B cell (primary cell): ENCODE measurements around the gene TOLLIP. TPM values are rescaled to one million over a fixed set of nuclear protein-coding genes. Genes with fewer than 3 reads are reported as not detected.

Source experiments
- ATAC-seq: fragments of 200-7000 bp; cut with Tn5 transposase; one replicate; pipeline ENCODE4 v1.10.0; 2021; ENCODE audit warnings: low read depth, mild to moderate bottlenecking, moderate number of reproducible peaks, moderate library complexity
- CTCF ChIA-PET: fragments of 350-600 bp; sonication (Branson Sonifier 250); formaldehyde crosslinking; loops from one replicate; lab custom pipeline; 2021; ENCODE audit warnings: antibody characterized with exemption, inconsistent platforms; lab: Charles Lee
- POLR2A ChIA-PET: fragments of 350-600 bp; sonication (Branson Sonifier 250); formaldehyde crosslinking; loops from one replicate; lab custom pipeline; 2021; ENCODE audit warnings: antibody characterized with exemption; lab: Charles Lee
- DNase-seq: peaks from one replicate; pipeline ENCODE4 v3.0.0; 2013
- H2AFZ ChIP-seq: 2 replicates; pipeline ENCODE4 v1.6.1; 2012; ENCODE audit warnings: mild to moderate bottlenecking, low read depth, low read length; ENCODE audit not compliant: insufficient read depth, poor library complexity, severe bottlenecking
- H3K27ac ChIP-seq, 2 donors: 1 replicate in 1 of 2; 2 replicates in 1 of 2; pipeline ENCODE4 v1.5.1; 2012 to 2013; ENCODE audit warnings: low read length in 2 of 2, mild to moderate bottlenecking in 2 of 2, moderate library complexity in 1 of 2
- H3K27me3 ChIP-seq, 4 experiments: fragments of 200-600 bp in 1 of 4; sonication (generic) in 1 of 4; replicated peaks in 1 of 4; 1 replicate in 2 of 4; 2 replicates in 2 of 4; pipeline versions ENCODE4 v1.6.1 to v1.7.0; 2013 to 2016; ENCODE audit warnings: low read length in 3 of 4, mild to moderate bottlenecking in 2 of 4, mixed read lengths in 1 of 4, moderate library complexity in 1 of 4; ENCODE audit not compliant: insufficient read depth in 4 of 4, control insufficient read depth in 3 of 4; ENCODE audit errors: control extremely low read depth in 1 of 4
- H3K36me3 ChIP-seq, 2 experiments: replicated peaks in 1 of 2; 1 replicate in 1 of 2; 2 replicates in 1 of 2; pipeline versions ENCODE4 v1.6.1 to v1.7.1; 2013; ENCODE audit warnings: low read length in 1 of 2; ENCODE audit not compliant: insufficient read depth in 2 of 2, control insufficient read depth in 1 of 2; ENCODE audit errors: control extremely low read depth in 1 of 2, extremely low read depth in 1 of 2
- H3K4me1 ChIP-seq, 2 donors: fragments of 200-600 bp in 1 of 2; sonication (generic) in 1 of 2; 1 replicate in 1 of 2; 2 replicates in 1 of 2; pipeline versions ENCODE4 v1.5.1 to v1.6.1; 2013 to 2017; ENCODE audit warnings: low read length in 2 of 2; ENCODE audit not compliant: control insufficient read depth in 2 of 2, insufficient read depth in 2 of 2
- H3K4me2 ChIP-seq: replicated peaks from 2 replicates; pipeline ENCODE3; 2012; ENCODE audit warnings: mild to moderate bottlenecking, low read depth, low read length; ENCODE audit not compliant: poor library complexity, severe bottlenecking
- H3K4me3 ChIP-seq, 5 experiments: fragments of 200-600 bp in 1 of 5; sonication (generic) in 1 of 5; 1 replicate in 3 of 5; 2 replicates in 2 of 5; pipeline versions ENCODE4 v1.5.1 to v1.7.0; 2011 to 2016; ENCODE audit warnings: low read length in 4 of 5, mild to moderate bottlenecking in 4 of 5, low read depth in 2 of 5, control low read depth in 1 of 5, moderate library complexity in 1 of 5; ENCODE audit not compliant: insufficient read depth in 1 of 5; ENCODE audit errors: control extremely low read depth in 1 of 5, extremely low read depth in 1 of 5
- H3K79me2 ChIP-seq: fragments of 200-600 bp; sonication (generic); one replicate; pipeline ENCODE4 v1.6.0; 2016; ENCODE audit warnings: low read length; ENCODE audit not compliant: control insufficient read depth, insufficient read depth
- H3K9ac ChIP-seq: fragments of 200-600 bp; sonication (generic); 2 replicates; pipeline ENCODE4 v1.6.1; 2017; ENCODE audit warnings: mild to moderate bottlenecking, low read length, moderate library complexity
- H3K9me3 ChIP-seq, 3 donors: one replicate each; pipeline versions ENCODE4 v1.6.1 to v1.7.1; 2013; ENCODE audit warnings: low read length in 2 of 3; ENCODE audit not compliant: control insufficient read depth in 2 of 3, insufficient read depth in 1 of 3; ENCODE audit errors: control extremely low read depth in 1 of 3
- H4K20me1 ChIP-seq: 2 replicates; pipeline ENCODE4 v1.6.0; 2012; ENCODE audit warnings: mild to moderate bottlenecking, low read length; ENCODE audit not compliant: insufficient read depth, control insufficient read depth, poor library complexity, severe bottlenecking
- H3K27ac Mint-ChIP-seq: one replicate; pipeline ENCODE4 v1.8.0; 2021; ENCODE audit warnings: mixed read lengths
- H3K27me3 Mint-ChIP-seq: one replicate; pipeline ENCODE4 v1.8.0; 2021; ENCODE audit warnings: mixed read lengths
- H3K4me1 Mint-ChIP-seq: one replicate; pipeline ENCODE4 v1.8.0; 2021; ENCODE audit warnings: mixed read lengths
- H3K4me3 Mint-ChIP-seq: one replicate; pipeline ENCODE4 v1.8.0; 2021; ENCODE audit warnings: mixed read lengths
- H3K9me3 Mint-ChIP-seq: one replicate; pipeline ENCODE4 v1.8.0; 2022; ENCODE audit warnings: mixed read lengths; ENCODE audit not compliant: insufficient read depth
- EZH2 ChIP-seq: IDR thresholded peaks from 2 replicates; pipeline ENCODE4 v1.6.1; 2012; ENCODE audit warnings: borderline replicate concordance, low read depth, mild to moderate bottlenecking, moderate library complexity, low read length; ENCODE audit not compliant: insufficient read depth, poor library complexity, severe bottlenecking
- WGBS: methylation state at CpG from one replicate; pipeline ENCODE4 v1.1.5; 2013; ENCODE audit warnings: missing lambda C conversion rate; ENCODE audit not compliant: insufficient coverage; 5-methylcytosine and 5-hydroxymethylcytosine counted together
- intact Hi-C: fragments of 100-400 bp; cut with micrococcal nuclease; formaldehyde crosslinking; loops from one replicate; pipeline ENCODE4 v1.10.0; 2022
- polyA plus RNA-seq: library from polyadenylated mRNA; depleted of rRNA; stranded (reverse); fragments of >200 nt; gene quantifications from 2 replicates; pipeline ENCODE4 v1.2.3, GENCODE V29; 2012
- total RNA-seq, 2 donors: library from RNA; stranded (reverse); fragments of 120-200 nt in 1 of 2; gene quantifications; 1 replicate in 1 of 2; 2 replicates in 1 of 2; pipeline versions ENCODE4 v1.2.3 to v1.2.4, GENCODE V29; 2013 to 2022
- TF ChIP-seq, protein P1 (sequence below): fragments of 200-600 bp; IDR thresholded peaks from one replicate; pipeline ENCODE4 v1.8.0; 2022; ENCODE audit warnings: antibody characterized with exemption, mild to moderate bottlenecking

Gene TOLLIP
- total and polyA plus RNA-seq, 2 donors (not counting 1 experiment from before 2014, with no cell fraction given): 34.7 to 52.5 TPM

DNA sequence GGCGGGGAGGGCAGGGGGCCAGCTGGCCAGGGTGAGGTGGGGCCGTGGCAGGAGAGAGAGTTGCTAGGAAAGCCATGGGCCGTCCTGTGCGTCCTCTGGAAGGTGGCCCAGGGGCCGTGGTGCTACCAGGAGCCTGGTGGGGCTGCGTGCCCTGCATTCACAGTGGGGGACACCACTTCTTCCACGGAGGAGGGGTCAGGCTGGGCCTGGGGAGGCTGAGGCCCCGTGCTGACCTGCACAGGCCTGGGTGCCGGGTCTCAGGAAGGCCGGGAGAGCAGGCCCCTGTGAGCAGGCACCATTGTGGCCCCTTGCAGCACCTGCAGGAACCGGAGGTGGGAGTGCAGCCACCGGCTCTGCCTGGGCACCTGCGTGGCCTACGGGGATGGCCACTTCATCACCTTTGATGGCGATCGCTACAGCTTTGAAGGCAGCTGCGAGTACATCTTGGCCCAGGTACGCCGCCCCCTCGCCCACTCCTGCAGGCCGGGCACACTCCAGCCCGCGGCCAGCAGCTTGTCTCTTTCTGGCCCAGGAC is 74.6 kb downstream of the TOLLIP start:
- Mint-ChIP-seq H3K27ac (no peak overlapping the region), H3K27me3 (no peaks in the 10 kb centered on the region)
- intact Hi-C loops: no loop called here

DNA sequence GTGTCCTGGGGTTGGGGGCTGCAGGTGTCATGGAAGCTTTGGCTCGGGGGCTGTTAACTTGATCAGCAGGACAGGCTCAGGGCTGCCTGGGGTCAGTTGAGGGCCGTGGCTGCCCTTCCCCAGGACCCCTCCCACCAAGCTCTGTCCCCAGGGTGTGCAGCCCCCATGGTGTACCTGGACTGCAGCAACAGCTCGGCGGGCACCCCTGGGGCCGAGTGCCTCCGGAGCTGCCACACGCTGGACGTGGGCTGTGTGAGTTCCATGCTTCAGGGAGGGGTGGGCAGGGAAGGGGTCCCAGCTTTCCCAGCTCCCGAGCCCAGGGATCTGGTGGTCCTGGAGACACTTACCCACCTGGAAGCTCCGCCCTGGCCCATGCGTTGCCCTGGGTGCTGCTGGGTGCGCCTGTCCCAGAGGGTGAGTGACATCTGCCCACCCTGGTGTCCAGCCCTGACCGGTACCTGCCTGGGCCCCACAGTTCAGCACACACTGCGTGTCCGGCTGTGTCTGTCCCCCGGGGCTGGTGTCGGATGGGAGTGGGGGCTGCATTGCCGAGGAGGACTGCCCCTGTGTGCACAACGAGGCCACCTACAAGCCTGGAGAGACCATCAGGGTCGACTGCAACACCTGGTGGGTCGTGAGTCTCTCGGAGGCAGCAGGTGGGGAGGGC is 75.2 kb downstream of the TOLLIP start:
- no peaks in the 10 kb centered on the region for H3K4me1 Mint-ChIP-seq
- no peak overlapping the region for H3K27ac Mint-ChIP-seq
- H3K27me3 Mint-ChIP-seq: no peaks in the 10 kb centered on the region
- Histone ChIP-seq H3K79me2 (no peaks in the 10 kb centered on the region), H3K27ac (no peak overlapping the region), H3K4me3 (no peak overlapping the region), H3K4me2 (no peak overlapping the region), H3K9ac (no peak overlapping the region), H4K20me1 (no peaks in the 10 kb centered on the region), H3K9me3 (no peaks in the 10 kb centered on the region), H3K36me3 (no peaks in the 10 kb centered on the region), H3K27me3 (no peaks in the 10 kb centered on the region), H3K4me1 (no peaks in the 10 kb centered on the region), H2AFZ (no peak overlapping the region)
- no peaks in the 10 kb centered on the region for H3K9me3 Mint-ChIP-seq
- TF ChIP-seq, protein P1, sequence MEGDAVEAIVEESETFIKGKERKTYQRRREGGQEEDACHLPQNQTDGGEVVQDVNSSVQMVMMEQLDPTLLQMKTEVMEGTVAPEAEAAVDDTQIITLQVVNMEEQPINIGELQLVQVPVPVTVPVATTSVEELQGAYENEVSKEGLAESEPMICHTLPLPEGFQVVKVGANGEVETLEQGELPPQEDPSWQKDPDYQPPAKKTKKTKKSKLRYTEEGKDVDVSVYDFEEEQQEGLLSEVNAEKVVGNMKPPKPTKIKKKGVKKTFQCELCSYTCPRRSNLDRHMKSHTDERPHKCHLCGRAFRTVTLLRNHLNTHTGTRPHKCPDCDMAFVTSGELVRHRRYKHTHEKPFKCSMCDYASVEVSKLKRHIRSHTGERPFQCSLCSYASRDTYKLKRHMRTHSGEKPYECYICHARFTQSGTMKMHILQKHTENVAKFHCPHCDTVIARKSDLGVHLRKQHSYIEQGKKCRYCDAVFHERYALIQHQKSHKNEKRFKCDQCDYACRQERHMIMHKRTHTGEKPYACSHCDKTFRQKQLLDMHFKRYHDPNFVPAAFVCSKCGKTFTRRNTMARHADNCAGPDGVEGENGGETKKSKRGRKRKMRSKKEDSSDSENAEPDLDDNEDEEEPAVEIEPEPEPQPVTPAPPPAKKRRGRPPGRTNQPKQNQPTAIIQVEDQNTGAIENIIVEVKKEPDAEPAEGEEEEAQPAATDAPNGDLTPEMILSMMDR: no peak
- no peak for TF ChIP-seq EZH2
- intact Hi-C loops: no loop called here
- no peak for DNase-seq
- ATAC-seq: no peak
- ChIA-PET CTCF (no interaction called here), POLR2A (no interaction called here)
- no peak overlapping the region for H3K4me3 Mint-ChIP-seq
- 80% methylated on average over 15 of the region's 22 CpGs for WGBS

More for the DNA sequence above, 74.6 kb downstream of the TOLLIP start:
- WGBS: 89% methylated on average over 21 of the region's 23 CpGs
- POLR2A ChIA-PET: no interaction called here
- no peaks in the 10 kb centered on the region for H3K4me1 ChIP-seq
- CTCF ChIA-PET: no interaction called here
- Mint-ChIP-seq H3K4me3 (no peak overlapping the region), H3K4me1 (no peaks in the 10 kb centered on the region), H3K9me3 (no peaks in the 10 kb centered on the region)
- TF ChIP-seq, protein P1: no peak
- no peak for TF ChIP-seq EZH2
- DNase-seq (no peak), ATAC-seq (no peak)
- H2AFZ ChIP-seq: no peak overlapping the region
- no peak overlapping the region for H3K4me3 ChIP-seq
- no peaks in the 10 kb centered on the region for H3K79me2 ChIP-seq
- no peaks in the 10 kb centered on the region for H4K20me1 ChIP-seq
- no peaks in the 10 kb centered on the region for H3K9me3 ChIP-seq
- H3K36me3 ChIP-seq: no peaks in the 10 kb centered on the region
- no peak overlapping the region for H3K27ac ChIP-seq
- H3K9ac ChIP-seq: no peak overlapping the region
- H3K27me3 ChIP-seq: no peaks in the 10 kb centered on the region
- H3K4me2 ChIP-seq: no peak overlapping the region
